NB4 (cell line): ENCODE results near the gene KLHL13.

ENCODE experiments used
- CTCF ChIP-seq: IDR thresholded peaks from one replicate; pipeline ENCODE4 v1.5.1; 2012; ENCODE audit warnings: low read depth, low read length
- POLR2A ChIP-seq: IDR thresholded peaks from 2 replicates; pipeline ENCODE4 v1.6.1; 2011; ENCODE audit warnings: mild to moderate bottlenecking; ENCODE audit not compliant: insufficient read length; ENCODE audit errors: extremely low read depth
- TF ChIP-seq, protein P1 (sequence below): IDR thresholded peaks from 2 replicates; pipeline ENCODE4 v1.6.1; 2011; ENCODE audit warnings: low read depth, low read length

DNA sequence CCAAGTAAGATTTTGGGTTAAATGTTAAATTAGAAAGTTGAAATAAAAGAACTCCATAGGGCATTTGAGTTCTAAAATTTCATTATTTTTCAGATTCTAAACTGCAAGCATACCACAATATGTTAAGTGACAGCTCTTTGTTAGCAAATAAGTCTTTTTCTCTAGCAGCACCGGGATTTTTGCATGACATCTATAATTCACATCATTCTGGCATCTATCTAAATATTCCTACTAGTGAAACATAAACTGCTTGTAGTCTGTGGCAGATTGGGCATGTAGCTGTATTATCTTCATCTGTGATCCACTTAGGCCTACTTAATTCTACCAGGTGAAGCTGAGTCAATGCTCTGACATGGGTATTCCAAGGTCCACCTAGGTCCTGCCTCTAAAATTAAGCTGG, 32.1 kb upstream of the KLHL13 start:
- TF ChIP-seq CTCF (no peak), POLR2A (no peak)
- TF ChIP-seq, protein P1, sequence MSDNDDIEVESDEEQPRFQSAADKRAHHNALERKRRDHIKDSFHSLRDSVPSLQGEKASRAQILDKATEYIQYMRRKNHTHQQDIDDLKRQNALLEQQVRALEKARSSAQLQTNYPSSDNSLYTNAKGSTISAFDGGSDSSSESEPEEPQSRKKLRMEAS = no peak
